Renal pelvis (tissue), 12 donors: Measurements from ENCODE around the gene CNIH2. TPM values are rescaled to one million over a fixed set of nuclear protein-coding genes. Genes with fewer than 3 reads are reported as not detected.

Experiments used
- DNase-seq: peaks from one replicate; pipeline ENCODE4 v3.0.0-alpha.2; 2013
- long read RNA-seq, 16 experiments: transcript quantifications; one replicate each; lab custom pipeline, GENCODE V29; 2026
- polyA plus RNA-seq, 3 donors: library from polyadenylated mRNA; unstranded; fragments of 120-200 nt; gene quantifications; one replicate each; pipeline ENCODE4 v1.2.1, GENCODE V29; 2013; ENCODE audit not compliant: insufficient read length in 3 of 3

The CNIH2 gene
- 1 to 10 TPM; 4.3 to 4.4 (median 4.4) TPM for polyA plus RNA-seq
- long read RNA-seq, donor 1, partial matches to known transcripts, result 0 of 1 reads
- long read RNA-seq, donor 1, other reads (novel, unspliced or antisense), result 0 of 1 reads
- long read RNA-seq, donor 2, partial matches to known transcripts, result 0 of 2 reads
- long read RNA-seq, donor 2, other reads (novel, unspliced or antisense), result 0 of 2 reads
- long read RNA-seq, donor 3, partial matches to known transcripts, result 0 of 3 reads
- long read RNA-seq, donor 3, other reads (novel, unspliced or antisense), result 0 of 3 reads
- long read RNA-seq, donor 4, partial matches to known transcripts, result 0 of 2 reads
- long read RNA-seq, donor 4, other reads (novel, unspliced or antisense), result 0 of 2 reads
- long read RNA-seq, donor 5, result 0 reads
- long read RNA-seq, donor 6, partial matches to known transcripts, result 81 of 154 reads
- long read RNA-seq, donor 6, other reads (novel, unspliced or antisense), result 71 of 154 reads
- long read RNA-seq, donor 7, result 0 reads
- long read RNA-seq, donor 8, partial matches to known transcripts, result 0 of 1 reads
- long read RNA-seq, donor 8, other reads (novel, unspliced or antisense), result 0 of 1 reads
- long read RNA-seq, donor 9, result 0 reads
- long read RNA-seq, donor 10, partial matches to known transcripts, result 0 of 3 reads
- long read RNA-seq, donor 10, other reads (novel, unspliced or antisense), result 0 of 3 reads
- long read RNA-seq, donor 11, partial matches to known transcripts, result 0 of 1 reads
- long read RNA-seq, donor 11, other reads (novel, unspliced or antisense), result 0 of 1 reads
- long read RNA-seq, donor 12, partial matches to known transcripts, result 0 of 1 reads
- long read RNA-seq, donor 12, other reads (novel, unspliced or antisense), result 0 of 1 reads
- long read RNA-seq, donor 13, partial matches to known transcripts, result 75 of 105 reads
- long read RNA-seq, donor 13, other reads (novel, unspliced or antisense), result 29 of 105 reads
- long read RNA-seq, donor 14, result 0 reads
- long read RNA-seq, donor 15, transcript CNIH2-201 (6 exons, 1,356 nt), result major isoform, 9 of 10 reads
- long read RNA-seq, donor 15, partial matches to known transcripts, result 0 of 10 reads
- long read RNA-seq, donor 15, other reads (novel, unspliced or antisense), result 0 of 10 reads
- long read RNA-seq, donor 16, partial matches to known transcripts, result 105 of 190 reads
- long read RNA-seq, donor 16, other reads (novel, unspliced or antisense), result 85 of 190 reads

DNA sequence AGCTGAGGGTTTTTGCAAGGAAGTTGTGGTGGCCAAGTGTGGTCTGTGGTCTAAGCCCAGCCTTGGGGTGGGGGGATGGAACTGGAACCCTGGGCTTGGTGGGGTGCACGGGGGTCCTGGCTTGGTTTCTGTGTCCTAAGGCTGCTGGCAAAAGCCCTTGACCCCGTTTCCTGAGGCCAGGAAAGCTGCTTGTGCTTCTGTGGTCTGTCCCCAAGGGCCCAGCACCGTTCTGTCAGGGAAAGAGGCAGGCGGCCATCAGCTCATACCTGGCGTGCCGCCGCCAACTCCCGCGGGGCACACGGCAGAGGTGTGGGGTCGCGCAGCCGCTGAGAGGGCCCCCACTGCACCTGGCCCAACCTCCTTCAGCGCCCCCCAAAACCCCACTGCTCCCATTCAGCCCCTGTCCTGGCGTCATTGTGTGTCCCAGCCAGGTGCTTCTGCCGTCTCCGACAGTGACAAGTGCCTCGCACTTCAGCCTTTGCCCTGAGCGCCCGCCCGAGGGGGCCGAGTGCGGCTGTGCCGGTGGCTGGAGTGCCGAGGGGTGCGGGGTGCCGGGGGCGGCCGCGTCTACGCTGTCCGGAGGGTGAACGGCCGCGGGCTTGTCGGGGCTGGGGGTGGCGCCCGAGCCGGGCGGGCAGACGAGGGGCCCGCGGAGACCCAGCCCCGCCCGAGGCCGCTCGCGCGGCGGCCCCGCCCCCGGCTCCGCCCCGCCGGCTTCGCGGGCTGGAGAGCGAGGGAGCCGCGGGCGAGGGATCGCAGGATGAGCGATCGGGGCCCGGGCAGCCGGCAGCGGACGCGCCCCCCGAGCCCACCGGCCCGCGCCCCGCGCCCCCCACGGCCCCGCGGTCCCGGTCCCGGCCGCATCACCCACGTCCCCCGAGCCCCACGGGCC, at the start of gene CNIH2:
TSS of gene CNIH2 (plus strand) at position 705 of the 892 bp plus-strand sequence. CDS start 282 bp downstream, outside the sequence.
- DNase-seq, result no peak

- peak; percentile 49 for DNase-seq
These were observed 49.5 kb upstream of the CNIH2 start for GRCh38 chr11:66228521-66228920.

- DNase-seq, result no peak
These were observed 47.8 kb upstream of the CNIH2 start for GRCh38 chr11:66230156-66230555.

DNA sequence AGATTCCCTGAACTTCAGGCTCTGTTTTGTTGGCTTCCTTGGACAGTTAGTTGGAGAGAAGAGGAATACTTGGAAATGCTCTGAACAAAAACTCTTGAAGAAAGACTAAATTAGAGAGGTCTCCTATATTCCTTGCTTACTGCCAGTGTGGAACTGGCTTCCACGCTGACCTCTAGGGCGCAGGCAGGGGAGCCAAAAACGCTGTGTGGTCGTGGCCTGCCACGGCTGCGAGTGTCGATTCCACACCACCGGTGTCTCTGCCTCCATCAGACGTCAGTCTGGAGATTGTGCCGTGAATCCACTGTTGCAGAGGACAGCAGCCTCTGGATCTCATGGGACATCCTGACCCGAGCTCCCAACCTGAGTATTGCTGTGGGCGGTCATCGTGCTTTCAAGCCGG, 47.0 kb upstream of the CNIH2 start:
- no peak for DNase-seq

GRCh38 chr11:66231561-66231960, 46.4 kb upstream of the CNIH2 start:
- DNase-seq, result no peak

DNA sequence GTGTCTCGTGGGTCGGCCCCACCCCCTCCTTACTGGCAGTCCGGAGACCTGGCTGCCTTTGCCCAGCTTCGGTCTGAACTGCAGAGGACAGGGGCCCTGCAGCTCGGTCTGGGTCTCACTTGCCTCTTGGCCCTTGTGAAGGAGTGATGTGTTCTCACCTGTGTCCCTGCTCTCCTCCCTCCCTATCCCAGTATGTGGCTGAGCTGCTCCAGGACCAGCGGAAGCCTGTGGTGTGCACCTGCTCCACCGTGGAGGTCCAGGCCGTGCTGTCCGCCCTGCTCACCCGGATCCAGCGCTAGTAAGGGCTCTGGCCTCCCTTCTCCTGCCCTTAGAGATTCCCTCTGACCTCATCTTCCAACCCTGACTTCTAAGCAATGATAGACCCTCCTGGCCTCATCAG, 45.2 kb upstream of the CNIH2 start:
- no peak for DNase-seq

DNA sequence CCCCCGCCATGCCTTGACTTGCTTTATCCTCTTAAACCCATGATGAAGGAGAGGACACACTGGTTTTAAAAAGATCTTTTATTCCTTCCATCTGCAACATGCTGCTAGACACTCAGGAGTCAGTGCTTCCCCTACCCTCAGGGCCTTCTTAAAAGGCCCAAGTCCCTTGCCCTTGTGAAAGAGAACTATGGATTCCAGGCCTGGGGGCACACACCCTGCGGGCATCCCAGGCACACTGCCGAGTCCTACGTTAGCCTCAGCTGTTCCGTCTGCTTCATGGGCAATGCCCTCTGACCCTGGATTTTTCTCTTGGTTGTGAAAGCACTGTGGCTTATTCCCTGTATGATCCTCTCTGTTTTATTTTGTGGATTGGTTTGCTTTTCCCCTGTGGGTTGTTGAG, 44.7 kb upstream of the CNIH2 start:
- no peak for DNase-seq

DNA sequence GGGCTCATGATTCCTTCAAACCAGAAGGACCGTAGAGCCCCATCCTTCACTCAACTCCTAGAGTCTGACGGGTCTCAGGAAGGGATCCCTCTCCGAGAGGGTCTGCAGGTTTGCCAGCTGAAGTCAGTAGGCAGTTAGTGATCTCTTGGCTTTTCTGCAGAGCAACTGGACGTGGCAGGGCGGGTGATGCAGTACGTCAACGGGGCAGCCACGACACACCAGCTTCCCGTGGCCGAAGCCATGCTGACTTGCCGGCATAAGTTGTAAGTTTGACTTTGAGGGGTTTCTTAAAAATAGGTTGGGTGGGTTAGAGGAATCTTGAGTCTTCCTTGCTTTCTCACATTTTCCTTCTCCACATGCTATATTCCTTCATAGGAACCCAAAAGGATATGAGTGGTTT, 42.8 kb upstream of the CNIH2 start:
- no peak for DNase-seq

DNA sequence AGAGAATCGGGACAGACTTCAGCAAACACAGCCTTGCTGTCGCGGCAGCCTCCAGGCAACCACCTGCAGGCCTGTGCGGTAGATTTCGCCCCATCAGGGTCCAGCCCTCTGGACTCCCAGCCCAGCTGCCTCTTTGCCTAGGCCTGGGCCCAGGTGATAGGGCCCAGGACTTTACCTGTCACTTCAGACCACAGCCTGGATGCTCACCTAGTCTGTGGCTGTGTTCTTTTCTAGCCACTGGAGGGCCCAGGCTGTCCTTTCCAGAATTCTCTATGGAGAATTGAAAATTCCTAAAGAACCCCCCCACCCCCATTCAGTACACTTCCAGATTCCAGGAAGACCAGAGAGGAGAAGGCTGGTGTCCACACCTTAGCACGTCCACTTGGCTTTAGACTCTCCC, 40.1 kb upstream of the CNIH2 start:
- no peak for DNase-seq

DNA sequence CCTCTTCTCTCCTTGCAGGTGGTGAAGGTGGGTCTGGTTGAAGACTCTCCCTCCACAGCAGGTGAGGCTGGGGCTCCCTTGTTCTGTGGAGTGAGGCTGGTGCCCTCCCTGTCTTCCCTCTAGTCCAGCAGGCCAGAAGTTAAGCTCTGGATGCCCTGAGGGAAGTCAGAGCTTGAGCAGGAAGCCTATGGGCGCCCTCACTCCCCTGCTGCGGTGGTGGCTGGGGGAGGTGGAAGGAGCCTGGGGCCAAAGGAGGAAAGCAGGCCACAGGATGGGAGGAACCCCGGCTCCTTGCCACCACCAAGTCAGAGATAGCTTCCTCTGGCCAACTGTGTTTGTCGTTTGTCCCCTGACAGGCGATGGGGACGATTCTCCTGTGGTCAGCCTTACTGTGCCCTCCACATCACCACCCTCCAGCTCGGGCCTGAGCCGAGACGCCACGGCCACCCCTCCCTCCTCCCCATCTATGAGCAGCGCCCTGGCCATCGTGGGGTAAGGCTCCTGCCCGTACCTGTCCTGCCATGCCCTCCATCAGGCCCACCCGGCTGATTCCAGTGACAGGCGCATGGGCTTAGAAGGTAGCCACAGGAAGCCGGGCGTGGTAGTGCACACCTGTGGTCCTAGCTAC, 39.1 kb upstream of the CNIH2 start:
- no peak for DNase-seq

GRCh38 chr11:66239511-66239910, 38.5 kb upstream of the CNIH2 start:
- DNase-seq, result no peak

DNA sequence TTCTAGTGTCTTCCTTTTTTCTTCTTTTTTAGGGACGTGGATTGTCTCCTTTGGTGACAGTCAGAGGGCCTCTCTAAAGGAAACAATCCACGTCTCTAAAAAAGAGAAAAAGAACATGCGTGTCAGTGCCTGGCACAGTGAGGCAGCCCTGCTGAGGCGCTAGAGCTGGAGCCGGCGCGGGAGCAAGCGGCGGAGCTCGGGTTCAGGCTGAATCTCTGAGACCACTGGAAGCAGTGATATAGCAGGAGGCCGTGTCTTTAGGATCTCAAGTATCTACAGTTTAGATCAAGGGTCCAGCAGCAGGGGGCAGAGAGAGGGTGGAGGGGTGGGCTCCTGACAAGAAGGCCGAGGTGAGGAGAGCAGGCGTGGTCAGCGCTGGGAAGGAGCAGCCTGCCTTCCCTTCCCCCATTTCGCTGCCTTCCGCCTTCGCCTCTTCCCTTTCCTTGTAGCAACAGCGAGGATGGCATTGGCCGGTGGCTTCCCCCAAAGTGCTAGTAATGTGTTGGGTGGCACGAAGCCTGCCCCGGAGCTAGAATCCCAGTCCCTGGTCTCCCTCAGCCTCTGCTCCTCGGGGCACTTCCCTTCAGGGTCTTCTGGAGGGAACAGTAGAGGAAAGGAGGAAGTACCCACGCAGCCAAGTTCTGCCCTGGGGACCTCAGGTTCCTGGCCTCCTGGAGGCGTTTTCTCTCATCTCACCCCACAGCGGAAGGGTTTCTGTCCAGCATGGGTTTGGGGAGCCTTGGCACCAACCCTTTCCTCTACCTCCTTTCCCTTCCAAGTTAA, 37.8 kb upstream of the CNIH2 start:
- no peak for DNase-seq

DNA sequence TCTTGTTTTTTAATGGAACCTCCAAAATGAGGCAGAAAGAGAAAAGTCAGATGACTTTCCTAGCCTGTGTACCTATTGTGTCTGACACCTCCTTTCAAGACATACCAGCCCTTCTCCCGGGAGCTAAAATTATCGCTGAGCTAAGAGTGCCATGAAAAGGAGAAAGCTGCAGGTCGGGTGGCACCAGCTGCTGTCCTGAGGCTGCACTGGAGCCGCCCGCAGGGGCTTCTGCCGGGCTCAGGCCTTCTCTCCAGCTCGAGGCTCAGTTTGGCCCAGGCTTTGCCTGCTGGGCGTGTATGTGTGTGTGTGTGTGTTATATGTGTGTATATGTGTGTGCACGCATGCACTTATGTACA, 37.2 kb upstream of the CNIH2 start:
- no peak for DNase-seq

GRCh38 chr11:66242095-66242765, 35.7 kb upstream of the CNIH2 start:
- DNase-seq, result no peak

- no peak for DNase-seq
These were observed 34.0 kb upstream of the CNIH2 start for GRCh38 chr11:66243782-66244535.

GRCh38 chr11:66247295-66247694, 30.7 kb upstream of the CNIH2 start:
- DNase-seq, result no peak

- DNase-seq, result no peak
These were observed 30.2 kb upstream of the CNIH2 start for GRCh38 chr11:66247801-66248200.

DNA sequence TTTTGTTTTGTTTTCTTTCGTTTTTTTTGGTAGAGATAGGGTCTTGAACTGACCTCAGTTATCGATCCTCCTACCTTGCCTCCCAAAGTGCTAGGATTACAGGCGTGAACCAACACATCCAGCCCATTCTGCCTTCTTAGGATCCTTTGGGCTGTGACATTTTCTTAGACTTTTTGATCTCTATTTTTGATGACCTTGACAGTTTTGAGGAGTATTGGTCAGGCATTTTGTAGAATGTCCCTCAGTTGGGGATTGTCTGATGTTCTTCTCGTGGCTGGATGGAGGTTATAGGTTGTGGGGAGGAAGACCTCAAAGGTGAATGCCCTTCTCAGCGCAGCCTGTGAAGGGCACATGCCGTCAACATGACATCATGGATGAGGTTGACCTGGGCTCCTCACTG, 29.1 kb upstream of the CNIH2 start:
- DNase-seq, result no peak

DNA sequence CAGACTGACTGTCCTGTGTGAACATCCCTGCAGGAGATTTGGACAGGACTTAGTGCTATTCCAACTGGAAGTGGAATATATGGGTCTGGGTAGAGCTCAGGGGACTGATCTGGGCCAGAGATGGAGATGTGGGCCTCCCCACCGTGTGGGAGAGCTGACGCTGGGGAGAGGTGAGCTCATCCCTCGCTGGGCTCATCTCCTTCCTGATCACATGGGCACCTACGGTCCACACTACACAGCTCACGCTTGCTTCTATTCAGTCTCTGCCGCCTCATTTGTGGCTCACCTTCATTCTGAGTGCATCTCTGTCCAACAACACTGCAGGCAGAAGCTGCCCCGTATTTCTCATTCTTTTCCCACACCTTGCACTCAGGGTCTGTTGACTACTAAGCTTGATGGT, 26.2 kb upstream of the CNIH2 start:
- no peak for DNase-seq
